NCI-H2196 (cell line): ENCODE measurements around the gene LGALS7.
"Not testable (repeated sequence)": the region's sequence is repeated elsewhere in the genome, so short reads cannot be mapped to it uniquely, and the experiment has no call there.

Experiments used
- DNase-seq: peaks from one replicate; lab custom pipeline; 2025; ENCODE audit not compliant: unreplicated experiment; lab: John Stamatoyannopoulos, UW

LGALS7 gene

GRCh38 chr19:38800577-38801347 lies 27.4 kb upstream of the LGALS7 start:
- DNase-seq: no peak

DNA sequence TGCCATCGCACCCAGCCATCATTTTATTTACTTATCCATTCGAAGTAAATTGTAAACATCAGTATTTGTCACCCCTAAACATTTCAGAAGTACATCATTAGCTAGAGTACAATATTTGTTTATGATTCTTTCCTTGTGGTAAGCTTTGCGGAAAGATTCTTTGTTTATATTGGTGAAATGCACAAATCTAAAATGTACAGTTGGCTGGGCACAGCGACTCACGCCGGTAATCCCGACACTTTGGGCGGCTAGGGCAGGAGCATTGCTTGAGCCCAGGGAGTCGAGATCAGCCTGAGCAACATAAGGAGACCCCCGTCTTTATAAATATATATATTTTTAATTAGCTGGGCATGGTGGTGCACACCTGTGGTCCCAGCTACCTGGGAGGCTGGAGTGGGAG lies 25.8 kb upstream of the LGALS7 start:
- no peak for DNase-seq

- DNase-seq: not testable (repeated sequence)
These were observed 24.5 kb upstream of the LGALS7 start for GRCh38 chr19:38797781-38798180.

DNA sequence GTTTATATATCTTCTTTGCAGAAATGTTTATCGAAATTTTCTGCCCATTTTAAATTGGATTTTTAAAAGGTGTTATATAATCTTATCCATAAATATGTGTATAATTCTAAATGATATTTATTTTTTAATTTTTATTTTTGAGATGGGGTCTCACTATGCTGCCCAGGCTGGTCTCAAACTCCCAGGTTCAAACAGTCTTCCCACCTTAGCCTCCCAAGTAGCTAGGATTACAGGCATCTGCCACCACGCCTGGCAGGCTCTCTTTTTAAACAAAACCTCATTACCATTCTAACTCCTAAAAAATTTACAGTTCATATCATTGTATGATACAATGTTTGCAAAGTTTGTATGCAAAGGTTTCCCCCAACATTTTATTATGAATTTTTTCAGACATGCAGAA lies 22.8 kb upstream of the LGALS7 start:
- no peak for DNase-seq

GRCh38 chr19:38795549-38795948 lies 22.2 kb upstream of the LGALS7 start:
- no peak for DNase-seq

DNA sequence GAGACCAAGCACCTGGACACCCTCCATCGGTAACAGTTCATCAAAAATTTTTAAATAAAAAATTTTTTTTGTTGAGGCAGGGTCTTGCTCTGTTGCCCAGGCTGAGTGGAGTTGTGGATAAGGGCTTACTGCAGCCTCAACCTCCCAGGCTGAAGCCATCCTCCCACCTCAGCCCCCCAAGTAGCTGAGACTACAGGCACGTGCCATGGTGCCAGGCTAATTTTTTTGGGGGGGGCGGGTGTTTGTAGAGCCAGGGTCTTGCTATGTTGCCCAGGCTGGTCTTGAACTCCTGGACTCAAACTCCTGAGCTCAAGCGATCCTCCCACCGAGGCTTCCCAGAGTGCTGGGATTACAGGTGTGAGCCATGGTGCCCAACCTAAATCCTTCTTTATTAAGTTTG lies 20.4 kb upstream of the LGALS7 start:
- DNase-seq: no peak

- DNase-seq: no peak
These were observed 19.9 kb upstream of the LGALS7 start for GRCh38 chr19:38793177-38793576.

DNA sequence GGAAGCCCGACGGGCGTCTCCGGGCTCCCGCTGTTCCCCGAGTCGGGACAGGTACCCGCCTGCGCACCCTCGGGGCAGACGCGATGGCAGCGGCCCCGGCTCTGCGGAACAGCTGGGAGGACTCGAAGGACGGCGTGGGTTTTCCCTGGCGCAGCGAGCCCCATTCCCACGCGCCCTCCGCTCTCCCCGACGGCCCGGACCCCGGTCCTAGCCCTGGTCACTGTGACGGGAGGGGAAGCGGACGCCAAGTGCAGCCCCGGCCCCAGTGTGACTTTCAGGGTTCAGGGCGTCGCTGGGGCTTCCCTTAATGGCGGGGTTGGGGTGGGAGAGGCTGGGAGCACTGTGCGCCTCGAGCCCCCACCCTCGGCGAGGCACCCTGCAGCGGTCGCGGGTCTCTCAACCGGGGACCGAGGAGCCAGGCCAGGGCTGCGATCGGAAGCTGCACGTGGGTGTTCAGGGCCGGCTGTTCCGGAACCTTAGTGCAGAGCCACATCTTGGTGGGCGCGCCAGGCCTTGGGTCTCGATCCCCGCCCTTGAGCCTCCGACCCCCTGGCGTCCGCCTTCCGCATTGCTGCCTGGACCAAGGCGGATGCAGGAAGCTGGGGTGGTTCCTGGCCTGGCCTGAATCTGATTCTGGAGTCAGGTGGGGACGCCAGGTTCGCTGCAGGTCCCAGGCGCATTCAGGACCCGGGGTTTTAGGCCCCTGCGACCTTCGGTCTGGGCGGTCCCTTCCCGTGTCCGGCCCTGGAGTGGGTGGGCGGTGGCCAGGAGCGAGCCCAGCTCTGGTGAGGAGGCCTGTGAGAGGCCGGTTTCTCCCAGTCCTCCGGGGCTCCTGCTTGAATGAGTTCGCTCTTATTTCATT lies 19.2 kb upstream of the LGALS7 start:
- no peak for DNase-seq

DNA sequence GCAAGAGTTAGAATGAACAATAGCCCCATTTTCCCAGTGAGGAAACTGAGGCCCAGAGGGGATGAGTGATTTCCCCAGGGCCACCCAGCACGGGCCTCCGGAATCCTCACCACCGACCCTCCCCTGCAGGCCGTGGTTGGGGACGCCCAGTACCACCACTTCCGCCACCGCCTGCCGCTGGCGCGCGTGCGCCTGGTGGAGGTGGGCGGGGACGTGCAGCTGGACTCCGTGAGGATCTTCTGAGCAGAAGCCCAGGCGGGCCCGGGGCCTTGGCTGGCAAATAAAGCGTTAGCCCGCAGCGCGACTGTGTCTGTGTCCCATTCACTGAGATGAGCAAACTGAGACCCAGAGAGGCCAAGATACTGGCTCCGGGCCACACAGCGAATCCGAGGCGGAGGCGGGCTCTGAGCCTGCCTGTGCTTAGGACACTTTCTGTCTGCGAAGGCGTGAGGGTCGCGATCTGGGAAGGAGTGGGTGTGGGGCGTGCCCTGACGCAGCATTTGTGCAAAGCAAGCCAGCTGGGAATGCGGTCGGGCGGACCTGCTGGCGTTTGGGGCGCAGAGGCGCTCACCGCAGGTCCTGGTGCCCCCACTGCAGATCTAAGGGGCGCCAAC lies 18.2 kb upstream of the LGALS7 start:
- DNase-seq: not testable (repeated sequence)

- DNase-seq: not testable (repeated sequence)
These were observed 17.4 kb upstream of the LGALS7 start for GRCh38 chr19:38790507-38791403.

DNA sequence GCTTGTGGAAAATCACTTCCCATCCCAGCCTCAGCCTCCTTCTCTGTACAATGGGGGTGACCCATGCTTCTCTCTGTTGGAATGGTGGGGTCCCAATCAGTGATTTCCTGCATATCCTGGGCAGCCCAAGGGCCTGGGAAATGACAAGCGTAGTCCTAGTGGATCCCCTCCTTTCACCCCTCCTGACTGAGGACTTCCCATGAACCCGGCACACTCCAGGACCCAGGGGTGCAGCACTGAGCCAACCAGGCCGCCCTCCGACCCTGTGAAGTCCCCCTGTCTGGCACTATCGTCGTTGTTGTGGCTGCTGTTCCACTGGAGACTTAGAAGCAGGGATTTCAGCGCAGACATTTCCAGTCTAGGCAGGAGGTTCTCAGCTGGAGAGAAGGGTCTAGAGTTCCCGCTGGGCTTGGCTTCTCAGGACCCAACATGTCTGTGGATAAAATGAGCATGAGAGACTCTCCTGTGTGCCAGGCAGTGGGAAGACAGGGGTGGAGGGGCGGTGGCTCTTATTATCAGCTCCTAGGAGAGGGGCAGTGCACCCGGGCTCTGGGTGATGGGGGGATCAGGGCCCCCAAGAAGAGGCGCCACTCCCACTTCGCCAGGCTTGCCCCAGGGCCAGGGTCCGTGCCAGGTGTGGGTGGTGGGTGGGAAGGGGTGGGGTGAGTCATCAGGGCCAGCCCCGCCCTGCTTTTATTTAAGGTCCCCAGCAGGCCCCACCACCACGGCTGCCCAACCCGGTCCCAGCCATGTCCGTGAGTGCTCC lies 15.3 kb upstream of the LGALS7 start, which contains the start of gene LGALS7B:
TSS of gene LGALS7B (plus strand) at position 723 of the 766 bp plus-strand sequence. CDS start at position 750, 27 bp downstream.
- no peak for DNase-seq

DNA sequence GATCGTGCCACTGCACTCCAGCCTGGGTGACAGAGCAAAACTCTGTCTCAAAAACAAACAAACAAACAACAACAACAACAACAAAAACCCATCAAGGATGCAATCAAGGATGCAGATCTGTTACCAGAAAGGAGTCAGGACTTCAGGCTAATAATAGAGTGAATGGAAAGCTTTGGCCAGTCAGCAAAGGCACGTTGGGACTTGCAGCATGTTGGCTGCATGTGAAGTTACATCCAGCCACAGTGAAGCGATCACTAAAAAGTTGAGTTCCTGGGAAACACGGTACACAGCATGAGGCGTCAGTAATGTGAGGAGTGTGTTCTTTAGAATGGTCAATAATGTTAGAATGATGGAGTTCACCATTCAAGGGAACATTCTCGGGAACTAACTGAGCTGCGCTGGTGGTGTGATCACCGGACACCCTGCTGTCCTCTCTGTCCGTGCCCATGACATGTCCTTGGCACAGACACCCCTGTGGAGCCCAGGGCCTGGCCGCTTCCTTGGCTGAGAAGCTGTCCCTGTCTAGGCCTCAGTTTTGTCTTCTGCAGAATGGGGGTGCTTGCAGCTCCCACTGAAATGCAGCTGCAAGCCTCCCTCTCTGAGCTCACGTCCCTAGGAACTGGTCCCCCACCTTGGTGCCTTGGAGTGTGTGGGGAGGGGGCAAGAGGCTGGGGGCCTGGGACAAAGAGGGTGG lies 13.4 kb upstream of the LGALS7 start:
- no peak for DNase-seq

DNA sequence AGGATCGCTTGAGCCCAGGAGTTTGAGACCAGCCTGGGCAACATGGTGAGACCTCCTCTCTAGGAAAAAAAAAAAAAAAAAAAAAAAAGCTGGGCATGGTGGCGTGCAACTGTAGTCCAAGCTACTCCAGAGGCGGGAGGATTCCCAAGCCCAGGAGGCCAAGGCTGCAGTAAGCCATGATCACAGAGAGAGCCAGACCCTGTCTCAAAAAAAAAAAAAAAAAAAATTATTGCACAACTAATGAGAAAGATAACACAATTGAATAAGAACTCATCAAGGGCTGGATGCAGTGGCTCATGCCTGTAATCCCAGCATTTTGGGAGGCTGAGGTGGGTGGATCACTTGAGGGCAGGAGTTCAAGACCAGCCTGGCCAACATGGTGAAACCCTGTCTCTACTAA lies 12.7 kb upstream of the LGALS7 start:
- not testable (repeated sequence) for DNase-seq

GRCh38 chr19:38785187-38785699 lies 11.9 kb upstream of the LGALS7 start:
- no peak for DNase-seq

DNA sequence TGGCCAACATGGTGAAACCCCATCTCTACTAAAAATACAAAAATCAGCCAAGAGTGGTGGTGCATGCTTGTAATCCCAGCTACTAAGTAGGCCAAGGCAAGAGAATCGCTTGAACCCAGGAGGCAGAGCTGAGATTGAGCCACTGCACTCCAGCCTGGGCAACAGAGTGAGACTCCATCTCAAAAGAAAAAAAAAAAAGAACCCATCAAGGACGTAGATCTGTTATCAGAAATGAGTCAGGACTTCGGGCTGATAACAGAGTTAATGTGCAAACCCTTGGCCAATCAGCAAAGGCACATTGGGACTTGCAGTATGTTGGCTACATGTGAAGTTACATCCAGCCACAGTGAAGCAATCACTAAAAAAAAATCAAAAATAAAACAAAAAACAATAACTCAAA lies 10.9 kb upstream of the LGALS7 start:
- no peak for DNase-seq

DNA sequence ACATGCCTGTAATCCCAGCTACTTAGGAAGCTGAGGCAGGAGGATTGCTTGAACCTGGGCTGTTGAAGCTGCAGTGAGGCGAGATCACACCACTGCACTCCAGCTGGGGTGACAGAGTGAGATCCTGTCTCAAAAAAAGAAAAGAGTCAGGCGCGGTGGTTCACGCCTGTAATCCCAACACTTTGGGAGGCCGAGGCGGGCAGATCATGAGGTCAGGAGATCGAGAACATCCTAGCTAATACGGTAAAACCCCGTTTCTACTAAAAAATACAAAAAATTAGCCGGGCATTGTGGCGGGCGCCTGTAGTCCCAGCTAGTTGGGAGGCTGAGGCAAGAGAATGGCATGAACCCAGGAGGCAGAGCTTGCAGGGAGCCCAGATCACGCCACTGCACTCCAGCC lies 8.9 kb upstream of the LGALS7 start:
- not testable (repeated sequence) for DNase-seq

DNA sequence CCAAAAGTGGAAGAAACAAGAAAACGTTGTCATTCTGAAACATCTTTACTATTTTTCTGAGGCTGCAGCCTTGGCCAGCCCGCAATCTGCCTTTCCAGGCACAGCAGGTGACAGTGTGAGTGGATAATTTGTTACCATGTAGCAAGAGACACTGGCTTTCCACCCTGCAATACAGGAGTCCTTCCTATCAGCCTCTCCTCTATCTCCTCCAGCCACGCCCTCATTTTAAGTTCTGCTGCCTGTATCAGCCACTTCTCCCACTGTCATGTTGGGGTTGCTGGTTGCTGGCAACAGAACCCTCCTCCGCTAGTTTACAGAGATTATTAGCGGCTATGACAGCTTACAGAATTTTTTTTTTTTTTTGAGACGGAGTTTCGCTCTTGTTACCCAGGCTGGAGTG lies 7.7 kb upstream of the LGALS7 start:
- no peak for DNase-seq

DNA sequence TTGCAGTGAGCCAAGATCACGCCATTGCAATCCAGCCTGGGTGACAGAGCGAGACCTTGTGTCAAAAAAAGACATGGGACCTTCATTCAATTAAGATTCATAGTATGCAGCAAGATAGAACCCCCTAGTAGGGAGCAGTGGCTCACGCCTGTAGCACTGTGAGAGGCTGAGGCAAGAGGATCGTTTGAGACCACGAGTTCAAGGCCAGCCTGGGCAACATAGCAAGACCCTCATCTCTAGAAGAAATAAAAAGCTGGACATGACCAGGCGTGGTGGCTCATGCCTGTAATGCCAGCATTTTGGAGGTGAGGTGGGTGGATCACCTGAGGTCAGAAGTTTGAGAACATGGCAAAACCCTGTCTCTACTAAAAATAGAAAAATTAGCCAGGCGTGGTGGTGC lies 7.1 kb upstream of the LGALS7 start:
- DNase-seq: no peak

DNA sequence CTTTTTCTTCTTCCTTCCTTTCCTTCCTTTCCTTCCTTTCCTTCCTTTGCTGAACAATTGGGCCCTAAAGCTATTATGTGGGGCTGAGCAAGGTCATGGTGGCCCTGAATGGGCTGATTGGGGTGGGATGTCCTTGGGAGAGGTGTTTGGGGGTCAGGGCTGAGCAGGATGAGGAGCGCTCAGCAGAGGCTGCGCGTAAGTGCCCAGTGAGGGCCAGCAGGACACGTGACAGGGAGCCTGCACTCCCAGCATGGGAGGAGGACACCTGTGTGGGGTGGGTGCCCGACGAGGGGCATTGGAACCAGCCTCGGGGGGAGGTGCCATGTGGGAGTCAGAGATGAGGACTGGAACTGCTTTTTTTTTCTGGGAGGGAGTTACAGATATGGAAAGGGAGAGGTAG lies 5.4 kb upstream of the LGALS7 start:
- no peak for DNase-seq
